NCI-H2029 treated with DMSO at 0.1 percent for 48 hours (cell line): ENCODE data around the gene CHRM4.
"Not testable (repeated sequence)": the region's sequence is repeated elsewhere in the genome, so short reads cannot be mapped to it uniquely, and the experiment has no call there.

Experiments used
- DNase-seq: peaks from one replicate; lab custom pipeline; 2025; lab: John Stamatoyannopoulos, UW

Gene CHRM4

GRCh38 chr11:46381819-46382645, 9.5 kb downstream of the CHRM4 start:
- DNase-seq, result no peak

GRCh38 chr11:46381048-46381818, 10.3 kb downstream of the CHRM4 start, which contains the start of gene MDK:
MDK (plus strand) TSS chr11:46381669; CDS start chr11:46382058, 389 bp downstream.
- DNase-seq, result no peak

GRCh38 chr11:46380340-46381047, 11.1 kb downstream of the CHRM4 start:
- no peak for DNase-seq

- not testable (repeated sequence) for DNase-seq
Measured at GRCh38 chr11:46379482-46380293, 11.9 kb downstream of the CHRM4 start.

GRCh38 chr11:46378811-46379481, 12.6 kb downstream of the CHRM4 start:
- no peak for DNase-seq

- no peak for DNase-seq
Measured at GRCh38 chr11:46378296-46378695, 13.3 kb downstream of the CHRM4 start.

- DNase-seq, result no peak
Measured at GRCh38 chr11:46377831-46378230, 13.7 kb downstream of the CHRM4 start.

GRCh38 chr11:46377290-46377689, 14.3 kb downstream of the CHRM4 start:
- DNase-seq, result no peak

GRCh38 chr11:46376258-46377050, 15.1 kb downstream of the CHRM4 start:
- no peak for DNase-seq

- DNase-seq, result no peak
Measured at GRCh38 chr11:46375392-46376101, 16.0 kb downstream of the CHRM4 start.

- DNase-seq, result no peak
Measured at GRCh38 chr11:46374815-46375214, 16.8 kb downstream of the CHRM4 start.

GRCh38 chr11:46373787-46374740, 17.5 kb downstream of the CHRM4 start:
- no peak for DNase-seq

GRCh38 chr11:46372501-46372900, 19.1 kb downstream of the CHRM4 start:
- not testable (repeated sequence) for DNase-seq

GRCh38 chr11:46372086-46372485, 19.5 kb downstream of the CHRM4 start:
- DNase-seq, result no peak

- DNase-seq, result not testable (repeated sequence)
Measured at GRCh38 chr11:46371262-46371661, 20.3 kb downstream of the CHRM4 start.

GRCh38 chr11:46370253-46370652, 21.3 kb downstream of the CHRM4 start:
- no peak for DNase-seq

GRCh38 chr11:46369458-46370152, 22.0 kb downstream of the CHRM4 start:
- DNase-seq, result no peak

- DNase-seq, result no peak
Measured at GRCh38 chr11:46367916-46368267, 23.7 kb downstream of the CHRM4 start.
